Naive thymus-derived CD4-positive, alpha-beta T cell (primary cell): ENCODE measurements around the gene CCL5. TPM values are rescaled to one million over a fixed set of nuclear protein-coding genes. Genes with fewer than 3 reads are reported as not detected.

Experiments used
- ATAC-seq: fragments of 150-1000 bp; cut with Tn5 transposase; 2 replicates; pipeline ENCODE4 v1.10.0; 2021; ENCODE audit warnings: mild to moderate bottlenecking, moderate library complexity
- CTCF ChIA-PET: fragments of 350-600 bp; sonication (Branson Sonifier 250); formaldehyde crosslinking; loops from one replicate; lab custom pipeline; 2021; ENCODE audit warnings: antibody characterized with exemption; lab: Charles Lee
- POLR2A ChIA-PET: fragments of 350-600 bp; sonication (Branson Sonifier 250); formaldehyde crosslinking; loops from one replicate; lab custom pipeline; 2021; ENCODE audit warnings: antibody characterized with exemption, inconsistent platforms; lab: Charles Lee
- DNase-seq, 9 donors: peaks; one replicate each; pipeline versions ENCODE4 v3.0.0 to v3.0.0-alpha.2; 2020 to 2022; ENCODE audit warnings: mixed read lengths in 1 of 9
- H3K27ac ChIP-seq: one replicate; pipeline ENCODE4 v1.7.0; 2013; ENCODE audit warnings: mild to moderate bottlenecking, low read depth, low read length, moderate library complexity
- H3K27me3 ChIP-seq, 2 donors: one replicate each; pipeline ENCODE4 v1.7.0; 2013; ENCODE audit warnings: low read length in 2 of 2, mild to moderate bottlenecking in 2 of 2, moderate library complexity in 2 of 2; ENCODE audit not compliant: control insufficient read depth in 2 of 2, insufficient read depth in 2 of 2
- H3K36me3 ChIP-seq, 3 experiments: 1 replicate in 2 of 3; 2 replicates in 1 of 3; pipeline ENCODE4 v1.7.0; 2013; ENCODE audit warnings: low read length in 3 of 3, mild to moderate bottlenecking in 3 of 3, moderate library complexity in 1 of 3; ENCODE audit not compliant: insufficient read depth in 3 of 3, control insufficient read depth in 2 of 3
- H3K4me1 ChIP-seq, 2 donors: one replicate each; pipeline ENCODE4 v1.7.0; 2013; ENCODE audit warnings: low read length in 2 of 2, mild to moderate bottlenecking in 2 of 2, moderate library complexity in 1 of 2; ENCODE audit not compliant: control insufficient read depth in 2 of 2, insufficient read depth in 2 of 2
- H3K4me3 ChIP-seq: 2 replicates; pipeline ENCODE4 v1.7.0; 2013; ENCODE audit warnings: mild to moderate bottlenecking, low read length
- H3K9me3 ChIP-seq, 3 experiments: 1 replicate in 2 of 3; 2 replicates in 1 of 3; pipeline ENCODE4 v1.7.0; 2013; ENCODE audit warnings: low read length in 3 of 3; ENCODE audit not compliant: control insufficient read depth in 2 of 3
- H3K27ac Mint-ChIP-seq, 9 donors: one replicate each; pipeline ENCODE4 v1.8.0; 2020 to 2022; ENCODE audit warnings: mixed read lengths in 9 of 9, mild to moderate bottlenecking in 8 of 9, moderate library complexity in 5 of 9, inconsistent platforms in 2 of 9
- H3K27me3 Mint-ChIP-seq, 5 donors: one replicate each; pipeline ENCODE4 v1.8.0; 2021 to 2022; ENCODE audit warnings: mixed read lengths in 5 of 5, mild to moderate bottlenecking in 1 of 5
- H3K36me3 Mint-ChIP-seq, 5 donors: one replicate each; pipeline ENCODE4 v1.8.0; 2020 to 2022; ENCODE audit warnings: mixed read lengths in 5 of 5, mild to moderate bottlenecking in 3 of 5, inconsistent platforms in 1 of 5
- H3K4me1 Mint-ChIP-seq, 7 donors: one replicate each; pipeline ENCODE4 v1.8.0; 2020 to 2022; ENCODE audit warnings: mixed read lengths in 7 of 7, mild to moderate bottlenecking in 3 of 7, inconsistent platforms in 1 of 7
- H3K4me3 Mint-ChIP-seq, 10 donors: one replicate each; pipeline ENCODE4 v1.8.0; 2020 to 2022; ENCODE audit warnings: mild to moderate bottlenecking in 10 of 10, mixed read lengths in 10 of 10, moderate library complexity in 6 of 10, inconsistent platforms in 2 of 10
- H3K9me3 Mint-ChIP-seq, 11 donors: one replicate each; pipeline ENCODE4 v1.8.0; 2020 to 2022; ENCODE audit warnings: mixed read lengths in 11 of 11, mild to moderate bottlenecking in 4 of 11, inconsistent platforms in 1 of 11, moderate library complexity in 1 of 11
- intact Hi-C, 2 donors: fragments of 100-400 bp; cut with micrococcal nuclease; formaldehyde crosslinking; loops; one replicate each; pipeline ENCODE4 v1.15.1; 2023
- polyA plus RNA-seq, 2 donors: library from polyadenylated mRNA; unstranded; fragments of 300-500 nt; fragmentation: Illumina TruSeq; gene quantifications; one replicate each; pipeline ENCODE4 v1.2.3, GENCODE V29; 2021
- total RNA-seq, 6 experiments: library from RNA in 5 of 6; stranded (reverse) in 5 of 6; gene quantifications; 1 replicate in 5 of 6; 2 replicates in 1 of 6; pipeline ENCODE4 v1.2.3 and lab custom pipeline; 2021 to 2026

CCL5 gene
- total and polyA plus RNA-seq, 7 experiments from 2014 or later: 2.8 to 192 (median 17.4) TPM

DNA sequence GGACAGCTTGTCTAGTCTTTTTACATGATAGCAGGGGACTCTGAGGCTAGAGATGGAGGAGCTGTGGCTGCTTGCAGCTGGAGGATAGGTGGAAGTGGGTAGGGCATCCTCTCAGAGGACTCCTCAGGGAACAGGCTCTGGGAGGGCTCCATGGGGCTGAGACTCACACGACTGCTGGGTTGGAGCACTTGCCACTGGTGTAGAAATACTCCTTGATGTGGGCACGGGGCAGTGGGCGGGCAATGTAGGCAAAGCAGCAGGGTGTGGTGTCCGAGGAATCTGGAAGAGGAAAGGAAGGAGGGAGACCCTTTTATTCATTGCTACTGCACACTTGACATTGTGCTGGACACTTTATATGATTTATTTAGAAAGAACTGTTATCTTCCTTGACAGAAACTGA, 1.8 kb downstream of the CCL5 start:
- DNase-seq (no peak), ATAC-seq (no peak)
- ChIA-PET POLR2A (no interaction called here), CTCF (no interaction called here)
- Mint-ChIP-seq H3K4me1 (peaks cover 6 to 55% (median 15%) of the 10 kb centered on the region in 7 donors), H3K9me3 (no peaks in the 10 kb centered on the region), H3K27me3 (peaks cover 0 to 8% (median 0%) of the 10 kb centered on the region in 5 donors), H3K27ac (peak overlapping the region in 1 of 9 donors; percentile 64), H3K4me3 (peak overlapping the region in 3 of 10 donors; percentile 11 to 64 (median 44)), H3K36me3 (peaks cover 0 to 21% (median 0%) of the 10 kb centered on the region in 5 donors)
- H3K4me1 ChIP-seq: peaks cover 6 to 41% of the 10 kb centered on the region in 2 donors
- intact Hi-C loops: no loop called here
- no peak overlapping the region for H3K27ac ChIP-seq
- H3K36me3 ChIP-seq: peaks cover 0 to 25% (median 0%) of the 10 kb centered on the region in 3 experiments
- H3K27me3 ChIP-seq: no peaks in the 10 kb centered on the region
- H3K9me3 ChIP-seq: no peaks in the 10 kb centered on the region
- H3K4me3 ChIP-seq: peak overlapping the region; percentile 31

GRCh38 chr17:35877345-35878029, 2.7 kb downstream of the CCL5 start:
- Mint-ChIP-seq H3K9me3 (no peaks in the 10 kb centered on the region), H3K4me3 (peak overlapping the region in 2 of 10 donors; percentile 61 to 64), H3K4me1 (peaks cover 6 to 56% (median 15%) of the 10 kb centered on the region in 7 donors), H3K27ac (peak overlapping the region in 1 of 9 donors; percentile 43), H3K36me3 (peaks cover 0 to 21% (median 0%) of the 10 kb centered on the region in 5 donors), H3K27me3 (peaks cover 0 to 8% (median 0%) of the 10 kb centered on the region in 5 donors)
- ChIA-PET CTCF (no interaction called here), POLR2A (no interaction called here)
- H3K9me3 ChIP-seq: no peaks in the 10 kb centered on the region
- no peak for DNase-seq
- H3K27me3 ChIP-seq: no peaks in the 10 kb centered on the region
- intact Hi-C loops: no loop called here
- H3K27ac ChIP-seq: no peak overlapping the region
- no peak for ATAC-seq
- peak overlapping the region; percentile 31 for H3K4me3 ChIP-seq
- H3K36me3 ChIP-seq: peaks cover 0 to 28% (median 0%) of the 10 kb centered on the region in 3 experiments
- peaks cover 6 to 41% of the 10 kb centered on the region in 2 donors for H3K4me1 ChIP-seq

DNA sequence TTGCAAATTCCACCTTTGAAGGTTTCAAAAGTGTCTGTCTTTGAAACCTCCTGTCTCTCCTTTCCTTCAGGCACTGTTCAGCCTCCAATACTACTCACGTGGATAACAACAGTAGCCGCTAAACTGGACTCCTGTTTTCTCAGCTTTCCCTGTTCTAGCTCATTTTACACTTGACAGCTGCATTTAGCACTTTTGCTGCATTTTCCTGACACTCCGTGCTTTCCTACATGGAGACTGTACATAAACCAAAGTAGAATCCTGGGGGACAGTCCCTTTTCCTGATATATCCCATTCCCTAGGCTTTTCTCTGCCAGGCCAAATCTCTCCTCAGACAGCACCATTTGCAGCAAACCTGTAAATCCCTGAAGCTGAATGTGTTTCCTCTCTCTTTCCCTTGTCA, 3.6 kb downstream of the CCL5 start:
- H3K4me1 Mint-ChIP-seq: peaks cover 12 to 62% (median 20%) of the 10 kb centered on the region in 7 donors
- Histone ChIP-seq H3K36me3 (peaks cover 0 to 34% (median 0%) of the 10 kb centered on the region in 3 experiments), H3K4me1 (peaks cover 6 to 41% of the 10 kb centered on the region in 2 donors), H3K4me3 (peak overlapping the region; percentile 31), H3K27ac (no peak overlapping the region), H3K9me3 (no peaks in the 10 kb centered on the region), H3K27me3 (no peaks in the 10 kb centered on the region)
- ATAC-seq: no peak
- ChIA-PET POLR2A (no interaction called here), CTCF (no interaction called here)
- intact Hi-C loops: no loop called here
- H3K27me3 Mint-ChIP-seq: peaks cover 0 to 8% (median 0%) of the 10 kb centered on the region in 5 donors
- H3K4me3 Mint-ChIP-seq: peak overlapping the region in 3 of 10 donors; percentile 32 to 68 (median 49)
- H3K36me3 Mint-ChIP-seq: peaks cover 0 to 26% (median 0%) of the 10 kb centered on the region in 5 donors
- no peak for DNase-seq
- no peaks in the 10 kb centered on the region for H3K9me3 Mint-ChIP-seq
- H3K27ac Mint-ChIP-seq: peak overlapping the region in 6 of 9 donors; percentile 17 to 75 (median 42)

DNA sequence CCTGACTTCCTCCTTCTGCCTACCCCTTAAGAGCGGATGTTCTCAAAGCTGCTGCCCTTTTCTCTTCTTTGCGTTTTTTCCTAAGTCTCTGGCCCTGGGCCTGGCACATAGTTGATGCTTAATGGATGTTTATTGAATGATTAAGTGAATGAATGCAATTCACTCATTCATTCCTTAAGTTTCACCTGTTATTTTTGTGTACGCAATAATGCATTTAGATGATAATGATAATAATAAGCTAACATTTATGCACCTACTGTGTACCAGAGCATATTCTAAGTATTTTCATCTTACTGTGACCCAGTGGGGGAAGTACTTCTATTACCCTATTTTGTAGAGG, 4.4 kb downstream of the CCL5 start:
- Histone ChIP-seq H3K36me3 (peaks cover 0 to 37% (median 0%) of the 10 kb centered on the region in 3 experiments), H3K27ac (no peak overlapping the region), H3K4me1 (peaks cover 10 to 36% of the 10 kb centered on the region in 2 donors), H3K27me3 (no peaks in the 10 kb centered on the region), H3K4me3 (peak overlapping the region; percentile 31), H3K9me3 (no peaks in the 10 kb centered on the region)
- intact Hi-C loops: no loop called here
- no peak for DNase-seq
- Mint-ChIP-seq H3K27ac (peak overlapping the region in 4 of 9 donors; percentile 17 to 75 (median 54)), H3K4me3 (peak overlapping the region in 4 of 10 donors; percentile 15 to 63 (median 39)), H3K27me3 (peaks cover 0 to 8% (median 0%) of the 10 kb centered on the region in 5 donors), H3K36me3 (peaks cover 0 to 28% (median 0%) of the 10 kb centered on the region in 5 donors), H3K4me1 (peaks cover 18 to 66% (median 28%) of the 10 kb centered on the region in 7 donors), H3K9me3 (no peaks in the 10 kb centered on the region)
- POLR2A ChIA-PET: no interaction called here
- CTCF ChIA-PET: no interaction called here
- ATAC-seq: no peak

DNA sequence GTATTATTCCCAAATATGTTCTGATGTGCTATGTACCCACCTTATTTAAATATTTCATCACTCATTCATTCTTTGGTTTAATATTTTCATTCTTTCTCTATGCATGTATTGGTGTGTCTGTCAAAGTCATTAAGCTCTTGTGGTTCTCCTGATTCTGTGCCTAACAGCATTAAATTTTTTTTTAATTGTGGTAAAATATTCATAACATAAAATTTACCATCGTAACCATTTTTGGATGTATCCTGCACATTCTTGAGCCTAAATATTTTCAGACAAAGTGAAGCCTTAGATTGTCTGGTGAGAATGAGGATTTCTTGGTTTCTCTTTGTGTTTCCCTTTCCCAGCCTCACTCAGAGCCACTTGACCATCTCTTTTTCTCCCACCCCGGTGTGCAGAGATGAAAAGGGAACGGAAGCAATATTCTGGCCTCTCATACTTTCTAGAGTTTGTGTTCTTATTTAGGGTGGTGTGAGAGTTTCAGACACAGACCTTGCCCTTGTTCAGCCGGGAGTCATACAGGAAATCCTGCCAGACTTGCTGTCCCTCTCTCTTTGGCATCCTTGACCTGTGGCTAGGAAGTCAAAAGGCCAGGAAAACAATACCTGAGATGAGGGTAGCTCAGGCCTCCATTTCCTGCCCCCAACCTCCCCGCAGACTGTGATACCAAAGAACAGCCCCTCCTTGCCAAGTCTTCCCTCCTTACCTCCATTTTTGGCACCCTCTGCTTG, 4.9 kb downstream of the CCL5 start:
- Histone ChIP-seq H3K9me3 (no peaks in the 10 kb centered on the region), H3K4me3 (peak overlapping the region; percentile 34), H3K27ac (no peak overlapping the region), H3K36me3 (peaks cover 0 to 37% (median 0%) of the 10 kb centered on the region in 3 experiments), H3K4me1 (peaks cover 10 to 33% of the 10 kb centered on the region in 2 donors), H3K27me3 (no peaks in the 10 kb centered on the region)
- peaks cover 20 to 61% (median 28%) of the 10 kb centered on the region in 7 donors for H3K4me1 Mint-ChIP-seq
- DNase-seq (no peak), ATAC-seq (no peak)
- intact Hi-C loops: no loop called here
- H3K36me3 Mint-ChIP-seq: peaks cover 0 to 29% (median 0%) of the 10 kb centered on the region in 5 donors
- CTCF ChIA-PET: no interaction called here
- peaks cover 0 to 8% (median 0%) of the 10 kb centered on the region in 5 donors for H3K27me3 Mint-ChIP-seq
- POLR2A ChIA-PET: no interaction called here
- H3K4me3 Mint-ChIP-seq: peak overlapping the region in 4 of 10 donors; percentile 15 to 63 (median 39)
- no peaks in the 10 kb centered on the region for H3K9me3 Mint-ChIP-seq
- H3K27ac Mint-ChIP-seq: peak overlapping the region in 6 of 9 donors; percentile 16 to 75 (median 48)

DNA sequence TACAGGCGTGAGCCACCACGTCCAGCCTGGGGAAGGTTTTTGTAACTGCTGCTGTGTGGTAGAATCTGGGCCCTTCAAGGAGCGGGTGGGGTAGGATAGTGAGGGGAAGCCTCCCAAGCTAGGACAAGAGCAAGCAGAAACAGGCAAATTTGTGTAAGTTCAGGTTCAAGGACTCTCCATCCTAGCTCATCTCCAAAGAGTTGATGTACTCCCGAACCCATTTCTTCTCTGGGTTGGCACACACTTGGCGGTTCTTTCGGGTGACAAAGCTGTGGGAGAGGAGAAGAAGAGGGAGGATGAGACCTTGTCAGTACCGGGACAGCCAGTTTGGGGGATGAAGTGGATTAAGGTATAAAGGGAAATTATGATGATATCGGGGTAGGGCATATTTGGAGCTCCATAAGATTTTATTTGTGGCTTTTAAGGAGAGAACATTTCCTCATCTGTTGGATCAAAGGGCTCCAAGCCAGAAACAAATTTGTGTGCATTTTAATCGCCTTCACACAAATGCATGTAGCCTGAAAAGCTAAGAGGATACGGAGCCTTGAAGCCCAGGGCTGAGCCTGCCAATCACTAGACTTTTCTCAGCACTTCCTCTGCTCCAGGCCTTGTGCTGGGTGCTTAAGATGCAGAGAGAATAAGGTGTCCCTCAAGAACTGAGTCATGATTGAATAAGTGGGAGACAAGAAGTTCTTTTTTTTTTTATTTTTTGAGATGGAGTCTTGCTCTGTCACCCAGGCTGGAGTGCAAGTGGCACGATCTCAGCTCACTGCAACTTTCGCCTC, 7.8 kb downstream of the CCL5 start:
- POLR2A ChIA-PET: interaction anchor here (0.6 kb wide), 1 partner anchor 616 kb away, joined by 3 read pairs; no protein-coding TSS in a partner anchor
- Histone ChIP-seq H3K9me3 (no peaks in the 10 kb centered on the region), H3K4me3 (no peak overlapping the region), H3K36me3 (peaks cover 0 to 37% (median 0%) of the 10 kb centered on the region in 3 experiments), H3K27me3 (no peaks in the 10 kb centered on the region), H3K4me1 (peaks cover 10 to 29% of the 10 kb centered on the region in 2 donors), H3K27ac (no peak overlapping the region)
- CTCF ChIA-PET: no interaction called here
- ATAC-seq (no peak), DNase-seq (no peak)
- peaks cover 0 to 25% (median 0%) of the 10 kb centered on the region in 5 donors for H3K36me3 Mint-ChIP-seq
- H3K4me3 Mint-ChIP-seq: peak overlapping the region in 1 of 10 donors; percentile 9
- H3K9me3 Mint-ChIP-seq: no peaks in the 10 kb centered on the region
- intact Hi-C loops: no loop called here
- H3K27me3 Mint-ChIP-seq: peaks cover 0 to 8% (median 0%) of the 10 kb centered on the region in 5 donors
- peaks cover 20 to 44% (median 28%) of the 10 kb centered on the region in 7 donors for H3K4me1 Mint-ChIP-seq
- H3K27ac Mint-ChIP-seq: peak overlapping the region in 1 of 9 donors; percentile 67
